ENCODE data around the gene TIE1. TPM values are rescaled to one million over a fixed set of nuclear protein-coding genes. Genes with fewer than 3 reads are reported as not detected.

The TIE1 gene
- total RNA-seq, 3 donors from 2014 or later: 8.0 to 18.6 (median 8.1) TPM

DNA sequence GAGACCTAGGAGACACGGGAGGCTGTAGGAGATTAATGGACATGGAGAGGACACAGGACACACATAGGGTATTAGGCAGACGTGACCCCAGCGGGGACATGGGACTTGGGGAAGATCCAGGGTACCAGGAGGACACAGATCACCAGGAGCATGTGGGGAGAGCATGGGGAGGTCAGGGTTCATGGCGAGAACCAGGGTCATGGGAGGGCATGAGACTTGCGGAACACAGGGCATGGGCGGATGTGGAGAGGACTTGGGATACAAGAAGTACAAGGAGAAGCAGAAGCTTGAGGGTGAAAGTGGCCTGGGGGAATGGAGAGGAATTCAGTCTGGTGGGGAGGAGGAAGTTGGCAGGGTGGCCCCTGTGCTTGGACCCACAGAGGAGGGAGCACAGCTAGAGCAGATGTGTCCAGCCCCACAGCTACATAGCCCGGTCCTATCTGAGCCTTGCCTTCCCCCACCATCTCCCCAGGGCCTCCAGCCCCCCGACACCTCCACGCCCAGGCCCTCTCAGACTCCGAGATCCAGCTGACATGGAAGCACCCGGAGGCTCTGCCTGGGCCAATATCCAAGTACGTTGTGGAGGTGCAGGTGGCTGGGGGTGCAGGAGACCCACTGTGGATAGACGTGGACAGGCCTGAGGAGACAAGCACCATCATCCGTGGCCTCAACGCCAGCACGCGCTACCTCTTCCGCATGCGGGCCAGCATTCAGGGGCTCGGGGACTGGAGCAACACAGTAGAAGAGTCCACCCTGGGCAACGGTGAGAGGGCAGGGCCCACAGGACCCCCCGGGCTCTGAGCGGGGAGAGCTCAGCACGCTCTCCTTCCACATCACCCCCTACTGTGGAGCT lies 12.1 kb downstream of the TIE1 start:
- intact Hi-C loops (cut with DNase I, micrococcal nuclease): no loop called here
- no peaks in the 10 kb centered on the region for H3K9me3 ChIP-seq
- peaks cover 6% of the 10 kb centered on the region for H3K4me1 ChIP-seq (ENCODE audit: low read depth)
- DNase-seq (peak in 1 of 3 donors; percentile 44), ATAC-seq (no peak)
- no peaks in the 10 kb centered on the region for H3K36me3 ChIP-seq (ENCODE audit: low read depth)
- no peak overlapping the region for H3K4me3 ChIP-seq
- TF ChIP-seq, protein P1, sequence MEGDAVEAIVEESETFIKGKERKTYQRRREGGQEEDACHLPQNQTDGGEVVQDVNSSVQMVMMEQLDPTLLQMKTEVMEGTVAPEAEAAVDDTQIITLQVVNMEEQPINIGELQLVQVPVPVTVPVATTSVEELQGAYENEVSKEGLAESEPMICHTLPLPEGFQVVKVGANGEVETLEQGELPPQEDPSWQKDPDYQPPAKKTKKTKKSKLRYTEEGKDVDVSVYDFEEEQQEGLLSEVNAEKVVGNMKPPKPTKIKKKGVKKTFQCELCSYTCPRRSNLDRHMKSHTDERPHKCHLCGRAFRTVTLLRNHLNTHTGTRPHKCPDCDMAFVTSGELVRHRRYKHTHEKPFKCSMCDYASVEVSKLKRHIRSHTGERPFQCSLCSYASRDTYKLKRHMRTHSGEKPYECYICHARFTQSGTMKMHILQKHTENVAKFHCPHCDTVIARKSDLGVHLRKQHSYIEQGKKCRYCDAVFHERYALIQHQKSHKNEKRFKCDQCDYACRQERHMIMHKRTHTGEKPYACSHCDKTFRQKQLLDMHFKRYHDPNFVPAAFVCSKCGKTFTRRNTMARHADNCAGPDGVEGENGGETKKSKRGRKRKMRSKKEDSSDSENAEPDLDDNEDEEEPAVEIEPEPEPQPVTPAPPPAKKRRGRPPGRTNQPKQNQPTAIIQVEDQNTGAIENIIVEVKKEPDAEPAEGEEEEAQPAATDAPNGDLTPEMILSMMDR (IDR thresholded peaks at IDR 0.05): no peak

DNA sequence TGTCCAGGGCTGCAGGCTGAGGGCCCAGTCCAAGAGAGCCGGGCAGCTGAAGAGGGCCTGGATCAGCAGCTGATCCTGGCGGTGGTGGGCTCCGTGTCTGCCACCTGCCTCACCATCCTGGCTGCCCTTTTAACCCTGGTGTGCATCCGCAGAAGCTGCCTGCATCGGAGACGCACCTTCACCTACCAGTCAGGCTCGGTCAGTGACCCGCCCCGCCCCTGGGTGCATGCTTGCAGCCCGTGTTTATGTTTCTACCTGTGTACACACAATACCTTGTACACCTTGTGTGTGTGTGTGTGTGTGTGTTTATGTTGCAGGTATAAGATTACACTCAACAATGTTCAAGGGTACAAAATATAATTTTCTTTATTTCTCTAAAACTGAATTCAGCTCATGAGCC lies 13.0 kb downstream of the TIE1 start:
- TF ChIP-seq, protein P1 (IDR thresholded peaks at IDR 0.05): no peak
- Histone ChIP-seq H3K4me1 (ENCODE audit: low read depth) (peaks cover 6% of the 10 kb centered on the region), H3K9me3 (no peaks in the 10 kb centered on the region), H3K36me3 (ENCODE audit: low read depth) (no peaks in the 10 kb centered on the region), H3K4me3 (no peak overlapping the region)
- intact Hi-C loops (cut with DNase I, micrococcal nuclease): no loop called here
- peak; percentile 69 to 86 (median 84) for DNase-seq
- ATAC-seq: peak; percentile 78

DNA sequence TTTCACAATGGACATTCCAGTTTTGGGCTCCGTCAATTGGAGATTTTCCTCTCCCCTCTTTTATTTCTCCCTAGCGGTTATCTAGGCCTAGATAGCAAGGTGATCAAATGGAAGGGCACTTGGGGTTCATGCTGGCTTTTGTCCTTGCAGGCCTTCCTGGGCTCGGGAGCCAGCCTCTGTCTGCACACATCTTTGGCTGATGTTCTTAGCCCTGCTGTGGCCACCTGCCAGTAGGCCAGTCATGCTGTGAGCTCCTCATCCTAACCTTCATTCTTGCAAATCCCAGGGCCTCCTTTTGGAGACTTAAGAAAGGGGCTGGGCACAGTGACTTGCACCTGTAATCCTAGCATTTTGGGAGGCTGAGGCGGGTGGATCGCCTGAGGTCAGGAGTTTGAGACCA lies 13.5 kb downstream of the TIE1 start:
- Histone ChIP-seq H3K36me3 (ENCODE audit: low read depth) (no peaks in the 10 kb centered on the region), H3K9me3 (no peaks in the 10 kb centered on the region), H3K4me3 (no peak overlapping the region), H3K4me1 (ENCODE audit: low read depth) (peaks cover 6% of the 10 kb centered on the region)
- TF ChIP-seq, protein P1 (IDR thresholded peaks at IDR 0.05): no peak
- ATAC-seq (no peak), DNase-seq (peak in 1 of 3 donors; percentile 8)
- intact Hi-C loops (cut with DNase I, micrococcal nuclease): no loop called here

DNA sequence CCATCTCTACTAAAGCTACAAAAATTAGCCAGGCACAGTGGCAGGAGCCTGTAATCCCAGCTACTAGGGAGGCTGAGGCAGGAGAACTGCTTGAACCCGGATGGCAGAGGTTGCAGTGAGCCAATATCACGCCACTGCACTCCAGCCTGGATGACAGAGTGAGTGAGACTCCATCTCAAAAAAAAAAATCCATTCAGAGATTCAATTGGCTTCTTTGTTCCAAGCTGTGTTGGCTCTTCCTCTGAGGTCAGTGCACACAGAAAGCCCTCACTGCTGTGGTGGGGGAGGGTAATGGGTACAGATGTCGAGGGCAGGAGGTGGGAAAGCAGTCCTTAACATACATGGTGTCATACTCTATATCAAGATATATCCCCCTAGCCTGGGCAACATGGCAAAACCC lies 14.7 kb downstream of the TIE1 start:
- DNase-seq (no peak), ATAC-seq (no peak)
- Histone ChIP-seq H3K36me3 (ENCODE audit: low read depth) (no peaks in the 10 kb centered on the region), H3K4me1 (ENCODE audit: low read depth) (peaks cover 6% of the 10 kb centered on the region), H3K9me3 (no peaks in the 10 kb centered on the region), H3K4me3 (no peak overlapping the region)
- TF ChIP-seq, protein P1 (IDR thresholded peaks at IDR 0.05): no peak
- intact Hi-C loops (cut with DNase I, micrococcal nuclease): no loop called here

DNA sequence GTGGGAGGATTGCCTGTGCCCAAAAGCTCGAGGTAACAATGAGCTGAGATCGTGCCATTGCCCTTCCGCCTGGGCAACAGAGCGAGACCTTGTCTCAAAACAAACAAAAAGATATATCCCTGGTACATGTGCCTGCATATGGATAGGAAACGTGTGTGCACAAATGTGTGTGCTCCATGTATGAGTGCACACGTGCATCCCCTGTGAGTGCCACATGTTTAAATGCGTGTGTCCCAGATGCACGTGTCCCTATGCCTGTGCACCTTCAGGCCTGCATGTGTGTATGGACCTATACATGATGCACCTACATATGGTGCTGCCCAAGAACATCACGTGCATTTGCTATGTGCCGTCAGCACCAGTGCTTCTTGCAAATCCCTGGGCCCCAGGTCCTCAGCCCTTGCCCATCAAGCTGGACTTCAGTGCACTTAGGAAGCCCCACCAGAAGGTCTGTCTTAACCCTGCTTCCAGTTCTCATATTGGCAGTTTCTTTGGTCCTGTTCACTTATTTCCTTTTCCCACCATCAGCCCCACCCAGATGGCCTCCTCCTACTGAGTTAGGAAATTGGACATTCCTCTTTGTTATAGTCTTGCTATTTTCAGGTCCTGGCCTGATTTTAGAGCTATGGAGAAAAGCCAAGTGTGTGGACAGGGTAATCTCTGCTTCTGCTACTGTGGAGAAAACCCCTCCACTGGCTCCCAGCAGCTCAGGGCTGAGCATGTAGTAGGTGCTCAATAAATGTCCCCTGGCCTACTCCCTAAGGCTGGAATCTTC lies 15.4 kb downstream of the TIE1 start:
- DNase-seq: peak in 1 of 3 donors; percentile 8

More for the DNA sequence above, 15.4 kb downstream of the TIE1 start:
- H3K9me3 ChIP-seq: no peaks in the 10 kb centered on the region
- peaks cover 6% of the 10 kb centered on the region for H3K4me1 ChIP-seq (ENCODE audit: low read depth)
- intact Hi-C loops (cut with DNase I, micrococcal nuclease): no loop called here
- no peak overlapping the region for H3K4me3 ChIP-seq
- ATAC-seq: no peak
- TF ChIP-seq, protein P1 (IDR thresholded peaks at IDR 0.05): no peak
- H3K36me3 ChIP-seq (ENCODE audit: low read depth): no peaks in the 10 kb centered on the region
